Measurements from ENCODE around the gene MINK1. TPM values are rescaled to one million over a fixed set of nuclear protein-coding genes. Genes with fewer than 3 reads are reported as not detected.

The MINK1 gene
- total and polyA plus RNA-seq, 10 of the 15 experiments (the other 5 are each of a cell fraction or from before 2014, with no cell fraction given): 0.08 to 55.6 (median 15.0) TPM

- 71% methylated on average over 9 of the region's 9 CpGs for WGBS (ENCODE audit: insufficient coverage, insufficient replicate concordance, low lambda C conversion rate, missing lambda C conversion rate)
- FAIRE-seq (no peak), DNase-seq (ENCODE audit: low read depth, low spot score) (no peak), ATAC-seq (no peak)
- Histone ChIP-seq H3K4me3 (no peak within 1 kb of the TSS), H3K27ac (ENCODE audit: control insufficient read depth, insufficient read depth) (no peak within 1 kb of the TSS), H3K4me2 (ENCODE audit: control insufficient read depth, insufficient read depth) (no peak within 1 kb of the TSS), H3K79me2 (ENCODE audit: control insufficient read depth, insufficient read depth, low read length) (peaks cover under 1% of the 10 kb centered on the region), H2AFZ (ENCODE audit: control insufficient read depth, low read depth, low read length) (no peak within 1 kb of the TSS), H4K20me1 (ENCODE audit: control insufficient read depth, insufficient read depth) (no peaks in the 10 kb centered on the region), H3K36me3 (ENCODE audit: control insufficient read depth in 2 of 2, insufficient read depth in 2 of 2, low read length in 1 of 2) (peaks cover 2 to 13% of the 10 kb centered on the region in 2 experiments; a peak in 3 of 4 replicates), H3K27me3 (replicated peaks in 1 of 2; ENCODE audit: control insufficient read depth in 2 of 2, insufficient read depth in 2 of 2, low read length in 1 of 2) (no peaks in the 10 kb centered on the region), H3K4me1 (ENCODE audit: control insufficient read depth, insufficient read depth, low read length) (peaks cover 16% of the 10 kb centered on the region), H3K9ac (ENCODE audit: control insufficient read depth, insufficient read depth, low read length) (no peak within 1 kb of the TSS), H3K9me3 (replicated peaks; ENCODE audit: control insufficient read depth, insufficient read depth, low read length) (no peaks in the 10 kb centered on the region)
- ChIA-PET POLR2A (no interaction called here), RAD21 (ENCODE audit: unreplicated experiment) (no interaction called here), SMC1A (ENCODE audit: uncharacterized antibody, unreplicated experiment) (no interaction called here), CTCF (no interaction called here)
- in situ Hi-C loops (cut with MboI) (no loop called here), intact Hi-C loops (cut with micrococcal nuclease; ENCODE audit: unreplicated experiment) (no loop called here)
- no TSS peak for BruUV-seq (replicated peaks)
- TF ChIP-seq IKZF1 (conservative IDR thresholded peaks at IDR 0.05) (no peak), STAT3 (IDR thresholded peaks at IDR 0.05; ENCODE audit: low read depth, low read length) (no peak), ZSCAN29 (IDR thresholded peaks at IDR 0.05) (no peak), PBX3 (IDR thresholded peaks at IDR 0.05; ENCODE audit: insufficient replicate concordance, low read depth, low read length) (no peak), CBX3 (IDR thresholded peaks at IDR 0.05; ENCODE audit: borderline replicate concordance, low read depth) (no peak), USF1 (IDR thresholded peaks at IDR 0.05; ENCODE audit: borderline replicate concordance, extremely low read length, insufficient read depth, low read depth, low read length) (no peak), NR2C2 (IDR thresholded peaks at IDR 0.05; ENCODE audit: borderline replicate concordance, control insufficient read depth, insufficient read length, low read depth) (no peak), ZBTB40 (IDR thresholded peaks at IDR 0.05; ENCODE audit: borderline replicate concordance) (no peak), CEBPB (IDR thresholded peaks at IDR 0.05; ENCODE audit: borderline replicate concordance in 1 of 2, low read depth in 2 of 2, low read length in 2 of 2) (no peak), PKNOX1 (IDR thresholded peaks at IDR 0.05) (no peak), BMI1 (IDR thresholded peaks at IDR 0.05; ENCODE audit: borderline replicate concordance) (no peak), MXI1 (IDR thresholded peaks at IDR 0.05; ENCODE audit: low read depth, low read length) (no peak), RCOR1 (conservative IDR thresholded peaks at IDR 0.05; ENCODE audit: low read depth, low read length) (no peak), WRNIP1 (IDR thresholded peaks at IDR 0.05; ENCODE audit: borderline replicate concordance, low read depth, low read length) (no peak), ELK1 (IDR thresholded peaks at IDR 0.05; ENCODE audit: low read depth, low read length) (no peak), CHD1 (IDR thresholded peaks at IDR 0.05; ENCODE audit: low read depth, low read length) (no peak), ATF7 (IDR thresholded peaks at IDR 0.05; ENCODE audit: low read depth) (no peak)
Observed at GRCh38 chr17:4802228-4802627, 30.9 kb upstream of the MINK1 start, which contains the start of gene C17orf114. Gene C17orf114, minus strand, starts transcription at chr17:4802328.
